Activated T-cell treated with anti-CD3 and anti-CD28 coated beads, Interleukin-2, amount 50 U/mL, for 72 hours (primary cell): ENCODE data around the gene EXPH5. TPM values are rescaled to one million over a fixed set of nuclear protein-coding genes. Genes with fewer than 3 reads are reported as not detected.
A peak's percentile ranks its signal among the peaks of the same experiment; 100 is the strongest.

Source experiments
- ATAC-seq, 2 donors: fragments of 150-1000 bp; cut with Tn5 transposase; replicated peaks in 1 of 2; 2 replicates each; pipeline ENCODE4 v1.10.0; 2021; ENCODE audit warnings: moderate library complexity in 2 of 2, mild to moderate bottlenecking in 1 of 2
- DNase-seq, 2 donors: peaks; one replicate each; pipeline ENCODE4 v3.0.0; 2021 to 2022; ENCODE audit warnings: mixed read lengths in 1 of 2
- H3K27ac Mint-ChIP-seq: one replicate; pipeline ENCODE4 v1.8.0; 2022; ENCODE audit warnings: mild to moderate bottlenecking, moderate library complexity, mixed read lengths
- H3K27me3 Mint-ChIP-seq: one replicate; pipeline ENCODE4 v1.8.0; 2022; ENCODE audit warnings: low read depth, mixed read lengths
- H3K36me3 Mint-ChIP-seq, 2 donors: one replicate each; pipeline ENCODE4 v1.8.0; 2022; ENCODE audit warnings: mixed read lengths in 2 of 2, mild to moderate bottlenecking in 1 of 2; ENCODE audit not compliant: insufficient read depth in 2 of 2
- H3K4me1 Mint-ChIP-seq: one replicate; pipeline ENCODE4 v1.8.0; 2022; ENCODE audit warnings: low read depth, mixed read lengths
- H3K4me3 Mint-ChIP-seq, 2 donors: one replicate each; pipeline ENCODE4 v1.8.0; 2022; ENCODE audit warnings: mild to moderate bottlenecking in 2 of 2, mixed read lengths in 2 of 2, moderate library complexity in 2 of 2
- H3K9me3 Mint-ChIP-seq, 2 donors: one replicate each; pipeline ENCODE4 v1.8.0; 2022; ENCODE audit warnings: mixed read lengths in 2 of 2
- total RNA-seq, 2 donors: library from RNA; stranded (reverse); gene quantifications; one replicate each; pipeline ENCODE4 v1.2.3, GENCODE V29; 2022

EXPH5 gene
- total RNA-seq, 2 donors from 2014 or later = 4.3 to 5.7 TPM

- peaks cover 5 to 7% of the 10 kb centered on the region in 2 donors for H3K36me3 Mint-ChIP-seq
- no peak for DNase-seq
- H3K4me1 Mint-ChIP-seq = no peaks in the 10 kb centered on the region
- H3K27ac Mint-ChIP-seq = no peak overlapping the region
- no peaks in the 10 kb centered on the region for H3K27me3 Mint-ChIP-seq
- peaks cover 0 to 2% of the 10 kb centered on the region in 2 donors for H3K9me3 Mint-ChIP-seq
- no peak for ATAC-seq
- H3K4me3 Mint-ChIP-seq = no peak overlapping the region
Observed at GRCh38 chr11:108516125-108516524, 77.4 kb downstream of the EXPH5 start.

DNA sequence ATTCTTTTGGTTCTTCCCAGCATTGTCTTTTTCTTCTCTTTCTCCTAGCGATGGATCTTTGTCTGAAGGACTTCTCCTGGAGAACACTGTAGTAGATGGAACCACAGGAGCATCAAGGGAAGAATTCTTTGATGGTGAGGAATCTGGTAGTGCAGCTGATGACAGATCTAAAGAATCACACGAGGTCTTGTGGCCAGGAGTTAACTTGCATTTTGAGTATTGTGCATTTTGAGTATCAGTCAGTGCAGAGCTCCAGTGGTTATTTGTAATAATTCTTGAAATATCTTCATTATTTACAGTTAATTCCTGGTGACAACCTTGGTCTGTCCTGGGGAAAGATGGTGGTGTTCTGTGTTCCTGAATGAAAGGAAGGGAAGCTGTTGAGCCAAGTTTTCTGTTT is 80.9 kb downstream of the EXPH5 start:
- Mint-ChIP-seq H3K27ac (no peak overlapping the region), H3K27me3 (no peaks in the 10 kb centered on the region), H3K4me3 (no peak overlapping the region), H3K9me3 (peaks cover 0 to 2% of the 10 kb centered on the region in 2 donors), H3K4me1 (no peaks in the 10 kb centered on the region), H3K36me3 (peaks cover 5 to 7% of the 10 kb centered on the region in 2 donors)
- ATAC-seq (peak in 1 of 2 donors; percentile 26), DNase-seq (no peak)

DNA sequence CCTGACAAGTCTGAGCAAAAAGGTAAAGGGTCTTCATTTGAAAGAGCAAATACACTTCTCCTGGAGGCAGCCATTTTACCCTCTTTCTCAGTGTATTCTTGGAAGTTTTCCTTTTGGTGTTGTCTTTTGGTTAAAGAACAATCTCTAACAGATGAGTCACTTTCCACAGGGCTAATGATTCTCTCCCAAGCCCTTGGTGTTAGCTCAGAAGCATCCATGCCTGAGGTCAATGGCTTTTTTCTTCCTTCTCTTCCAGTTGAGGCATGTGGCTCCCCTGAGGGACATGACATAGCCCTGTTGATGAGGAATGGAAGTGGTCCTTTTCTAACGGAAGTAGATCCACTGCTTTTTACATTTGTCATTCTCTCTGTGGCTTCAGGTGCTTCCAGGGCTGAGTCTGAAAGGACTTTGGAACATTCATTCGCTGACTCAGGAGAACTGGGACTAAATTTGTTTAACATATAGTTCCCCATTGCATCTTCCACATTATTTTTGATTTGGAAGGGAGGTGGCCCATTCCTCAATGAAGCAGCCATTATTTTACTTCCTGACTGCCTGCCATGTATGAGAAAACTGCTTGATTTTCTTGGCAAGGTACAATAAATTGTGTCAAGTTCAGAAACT is 81.6 kb downstream of the EXPH5 start:
- Mint-ChIP-seq H3K27me3 (no peaks in the 10 kb centered on the region), H3K9me3 (peaks cover 0 to 2% of the 10 kb centered on the region in 2 donors), H3K4me1 (no peaks in the 10 kb centered on the region), H3K4me3 (no peak overlapping the region), H3K36me3 (peaks cover 5 to 7% of the 10 kb centered on the region in 2 donors), H3K27ac (no peak overlapping the region)
- DNase-seq = no peak
- no peak for ATAC-seq

- peaks cover 1% of the 10 kb centered on the region in 2 donors for H3K36me3 Mint-ChIP-seq
- H3K9me3 Mint-ChIP-seq = peaks cover 0 to 1% of the 10 kb centered on the region in 2 donors
- ATAC-seq (no peak), DNase-seq (no peak)
- no peak overlapping the region for H3K27ac Mint-ChIP-seq
- H3K4me3 Mint-ChIP-seq = no peak overlapping the region
- no peaks in the 10 kb centered on the region for H3K27me3 Mint-ChIP-seq
- H3K4me1 Mint-ChIP-seq = no peaks in the 10 kb centered on the region
Observed at GRCh38 chr11:108508653-108509593, 84.6 kb downstream of the EXPH5 start.

GRCh38 chr11:108501396-108501795 is 92.2 kb downstream of the EXPH5 start:
- DNase-seq = no peak
- H3K4me1 Mint-ChIP-seq = peaks cover 14% of the 10 kb centered on the region
- ATAC-seq = no peak
- H3K4me3 Mint-ChIP-seq = no peak overlapping the region
- H3K9me3 Mint-ChIP-seq = no peaks in the 10 kb centered on the region
- H3K27ac Mint-ChIP-seq = peak overlapping the region; percentile 42
- H3K36me3 Mint-ChIP-seq = peaks cover 0 to 1% of the 10 kb centered on the region in 2 donors
- no peaks in the 10 kb centered on the region for H3K27me3 Mint-ChIP-seq

- H3K36me3 Mint-ChIP-seq = peaks cover 0 to 1% of the 10 kb centered on the region in 2 donors
- ATAC-seq (no peak), DNase-seq (no peak)
- H3K27me3 Mint-ChIP-seq = no peaks in the 10 kb centered on the region
- H3K4me3 Mint-ChIP-seq = no peak overlapping the region
- peaks cover 19% of the 10 kb centered on the region for H3K4me1 Mint-ChIP-seq
- no peak overlapping the region for H3K27ac Mint-ChIP-seq
- H3K9me3 Mint-ChIP-seq = no peaks in the 10 kb centered on the region
Observed at GRCh38 chr11:108500721-108501120, 92.8 kb downstream of the EXPH5 start.

DNA sequence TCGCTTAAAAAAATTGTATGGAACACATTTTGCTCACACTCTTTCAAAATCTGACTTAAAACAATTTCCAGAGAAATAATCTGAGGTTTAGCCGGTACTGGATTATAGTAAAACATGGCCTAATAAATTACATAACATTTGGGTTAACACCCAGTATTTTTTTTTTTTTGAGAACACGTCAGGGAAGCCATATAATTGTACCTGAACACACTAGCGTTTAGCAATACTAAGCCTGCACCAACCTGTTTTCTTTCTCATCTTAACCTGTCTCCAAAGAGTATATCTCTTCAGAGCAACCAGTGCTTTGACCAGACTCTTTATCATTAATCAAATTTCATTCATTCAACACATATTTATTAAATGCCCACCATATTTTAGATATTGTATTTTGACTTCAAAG is 93.4 kb downstream of the EXPH5 start:
- Mint-ChIP-seq H3K9me3 (no peaks in the 10 kb centered on the region), H3K27ac (no peak overlapping the region), H3K27me3 (no peaks in the 10 kb centered on the region), H3K4me1 (peaks cover 19% of the 10 kb centered on the region), H3K4me3 (peak overlapping the region in 1 of 2 donors; percentile 16), H3K36me3 (peaks cover 0 to 1% of the 10 kb centered on the region in 2 donors)
- ATAC-seq (no peak), DNase-seq (no peak)

DNA sequence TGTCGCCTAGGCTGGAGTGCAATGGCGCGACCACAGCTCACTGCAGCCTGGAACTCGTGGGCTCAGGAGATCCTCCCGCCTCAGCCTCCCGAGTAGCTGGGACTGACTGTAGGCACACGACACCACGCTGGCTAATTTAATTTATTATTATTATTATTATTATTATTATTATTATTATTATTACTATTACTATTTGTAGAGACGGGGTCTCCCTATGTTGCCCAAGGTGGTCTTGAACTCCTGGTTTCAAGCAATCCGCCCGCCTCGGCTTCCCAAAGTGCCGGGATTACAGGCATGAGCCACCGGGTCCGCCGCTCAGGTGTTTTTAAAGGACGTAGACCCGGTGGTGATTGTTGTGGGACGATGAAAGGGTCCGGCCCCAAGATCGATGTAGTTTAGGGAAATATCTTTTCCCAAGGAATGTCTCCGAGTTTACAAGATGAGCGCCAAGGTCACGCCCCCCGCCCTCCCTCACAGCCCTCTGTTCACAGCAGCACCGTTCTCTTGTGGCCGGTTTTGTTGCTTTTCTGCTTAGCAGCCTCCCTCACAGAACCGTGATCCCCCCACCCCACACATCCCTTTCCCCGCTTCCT is 94.7 kb downstream of the EXPH5 start:
- H3K9me3 Mint-ChIP-seq = no peaks in the 10 kb centered on the region
- no peaks in the 10 kb centered on the region for H3K27me3 Mint-ChIP-seq
- H3K4me3 Mint-ChIP-seq = peak overlapping the region; percentile 80 to 90
- H3K36me3 Mint-ChIP-seq = peaks cover 0 to 1% of the 10 kb centered on the region in 2 donors
- H3K4me1 Mint-ChIP-seq = peaks cover 19% of the 10 kb centered on the region
- peak overlapping the region; percentile 14 for H3K27ac Mint-ChIP-seq
- DNase-seq = no peak
- ATAC-seq = no peak

- Mint-ChIP-seq H3K4me1 (peaks cover 19% of the 10 kb centered on the region), H3K27me3 (no peaks in the 10 kb centered on the region), H3K9me3 (no peaks in the 10 kb centered on the region)
Observed at GRCh38 chr11:108498046-108498815, 95.3 kb downstream of the EXPH5 start, which contains the start of gene POGLUT3. Gene POGLUT3 (minus strand): TSS chr11:108498384. CDS start chr11:108498366, 18 bp downstream.

DNA sequence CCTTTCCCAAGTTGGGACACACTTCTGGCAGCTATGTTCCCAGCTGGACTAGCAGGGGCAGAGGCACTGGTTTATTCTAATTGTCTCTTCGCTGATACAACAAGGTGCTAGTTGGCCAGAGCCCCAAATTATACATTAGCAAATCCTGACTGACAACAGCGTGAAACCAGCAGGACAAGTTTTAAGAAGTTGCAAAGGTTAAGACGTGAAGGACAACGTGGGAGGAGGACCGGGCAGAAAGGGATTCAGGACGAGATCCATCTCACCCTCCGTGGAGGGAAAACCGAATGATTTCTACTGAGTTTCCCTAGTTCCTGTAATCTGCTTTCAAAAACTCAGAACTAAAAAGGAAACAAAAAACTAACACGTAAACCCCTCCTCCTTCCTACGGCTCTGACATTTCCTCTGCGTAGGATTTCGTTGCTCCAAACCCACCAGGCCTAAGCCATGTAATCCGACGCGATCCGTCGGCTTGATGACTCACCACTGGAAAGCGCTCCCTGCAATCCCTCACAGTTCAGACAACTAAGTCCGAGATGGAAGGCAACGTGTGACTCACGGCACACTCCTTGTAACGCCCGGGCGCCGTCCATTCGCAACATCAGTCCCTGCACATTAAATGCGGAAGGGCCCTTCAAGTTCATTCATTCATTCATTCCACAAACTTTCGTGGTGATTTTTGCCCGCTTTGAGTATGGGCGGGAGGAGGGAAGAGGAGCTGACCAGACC is 96.1 kb downstream of the EXPH5 start:
- Mint-ChIP-seq H3K27me3 (no peaks in the 10 kb centered on the region), H3K9me3 (no peaks in the 10 kb centered on the region)

More at GRCh38 chr11:108498046-108498815, 95.3 kb downstream of the EXPH5 start, which contains the start of gene POGLUT3:
- ATAC-seq (peak; percentile 73 to 74), DNase-seq (peak; percentile 52 to 64)
- Mint-ChIP-seq H3K36me3 (peaks cover 0 to 1% of the 10 kb centered on the region in 2 donors), H3K4me3 (peak within 1 kb of the TSS; percentile 81 to 98), H3K27ac (peak within 1 kb of the TSS; percentile 23)

GRCh38 chr11:108496643-108497256 is 96.8 kb downstream of the EXPH5 start:
- no peak for ATAC-seq
- H3K4me1 Mint-ChIP-seq = peaks cover 19% of the 10 kb centered on the region
- no peaks in the 10 kb centered on the region for H3K9me3 Mint-ChIP-seq
- peaks cover 0 to 1% of the 10 kb centered on the region in 2 donors for H3K36me3 Mint-ChIP-seq
- H3K4me3 Mint-ChIP-seq = peak overlapping the region; percentile 81 to 98
- DNase-seq = no peak
- peak overlapping the region; percentile 23 for H3K27ac Mint-ChIP-seq
- H3K27me3 Mint-ChIP-seq = no peaks in the 10 kb centered on the region

More for the DNA sequence above, 96.1 kb downstream of the EXPH5 start:
- peak overlapping the region; percentile 23 for H3K27ac Mint-ChIP-seq
- peaks cover 0 to 1% of the 10 kb centered on the region in 2 donors for H3K36me3 Mint-ChIP-seq
- H3K4me3 Mint-ChIP-seq = peak overlapping the region; percentile 81 to 98
- peaks cover 19% of the 10 kb centered on the region for H3K4me1 Mint-ChIP-seq
- ATAC-seq = peak; percentile 82 to 85
- DNase-seq = peak; percentile 69 to 73
